ENCODE data around the gene FGB. TPM values are rescaled to one million over a fixed set of nuclear protein-coding genes. Genes with fewer than 3 reads are reported as not detected.

FGB gene
- total RNA-seq, 1 donor from 2014 or later = 0.95 TPM

DNA sequence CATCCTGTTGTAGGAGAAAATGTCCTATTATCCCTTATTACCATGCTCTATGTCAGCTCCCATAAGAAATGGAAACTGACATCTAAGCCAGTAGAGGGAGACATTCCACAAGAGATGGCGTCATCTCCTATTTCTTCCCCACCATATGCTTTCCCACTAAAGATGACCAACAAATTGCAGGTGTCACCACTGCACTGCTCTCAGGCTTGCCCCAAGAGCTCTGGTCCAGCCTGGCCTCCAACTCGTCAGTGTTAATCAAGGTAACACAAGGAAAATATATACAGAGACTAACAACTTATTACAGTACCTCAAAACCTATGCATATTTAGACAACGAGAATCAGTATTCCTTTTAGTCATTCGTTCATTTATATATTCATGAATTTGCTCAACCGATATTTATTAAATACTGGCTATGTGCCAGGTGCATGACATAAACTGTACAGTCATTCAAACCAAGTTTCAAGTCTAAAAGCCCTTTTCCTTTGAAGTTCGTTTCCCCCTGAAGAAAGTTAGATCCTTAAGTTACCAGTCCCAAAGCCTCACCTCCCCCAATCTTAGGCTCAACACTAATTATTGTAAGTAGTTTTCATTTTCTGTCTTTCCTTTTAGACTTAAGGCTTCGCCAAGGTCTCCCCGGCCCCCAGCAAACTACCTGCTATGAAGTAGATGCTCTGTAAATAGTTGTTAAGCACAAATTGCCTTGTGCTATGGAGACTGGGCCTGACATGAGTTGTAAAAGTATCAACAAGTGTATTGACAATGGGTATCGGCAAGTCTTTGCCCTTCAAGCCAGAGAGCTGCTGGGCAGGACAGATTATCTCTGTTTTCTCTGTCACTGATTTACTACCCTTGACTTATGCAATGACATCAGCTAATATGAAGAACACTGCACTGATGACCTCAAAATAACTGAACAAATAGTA lies 3.1 kb upstream of the FGB start:
- ATAC-seq = peak; percentile 74 to 87
- DNase-seq = no peak
- intact Hi-C loops (cut with DNase I) = loop anchor here (10.0 kb wide), 1 partner anchor 55 kb away; the partner anchor contains the start of gene FGG
- no peak overlapping the region for H3K27ac ChIP-seq
- no peaks in the 10 kb centered on the region for H3K9me3 ChIP-seq
- H3K4me3 ChIP-seq = no peak overlapping the region
- no peaks in the 10 kb centered on the region for H3K27me3 ChIP-seq (ENCODE audit: low read depth)
- H3K36me3 ChIP-seq = no peaks in the 10 kb centered on the region
- TF ChIP-seq, protein P1, sequence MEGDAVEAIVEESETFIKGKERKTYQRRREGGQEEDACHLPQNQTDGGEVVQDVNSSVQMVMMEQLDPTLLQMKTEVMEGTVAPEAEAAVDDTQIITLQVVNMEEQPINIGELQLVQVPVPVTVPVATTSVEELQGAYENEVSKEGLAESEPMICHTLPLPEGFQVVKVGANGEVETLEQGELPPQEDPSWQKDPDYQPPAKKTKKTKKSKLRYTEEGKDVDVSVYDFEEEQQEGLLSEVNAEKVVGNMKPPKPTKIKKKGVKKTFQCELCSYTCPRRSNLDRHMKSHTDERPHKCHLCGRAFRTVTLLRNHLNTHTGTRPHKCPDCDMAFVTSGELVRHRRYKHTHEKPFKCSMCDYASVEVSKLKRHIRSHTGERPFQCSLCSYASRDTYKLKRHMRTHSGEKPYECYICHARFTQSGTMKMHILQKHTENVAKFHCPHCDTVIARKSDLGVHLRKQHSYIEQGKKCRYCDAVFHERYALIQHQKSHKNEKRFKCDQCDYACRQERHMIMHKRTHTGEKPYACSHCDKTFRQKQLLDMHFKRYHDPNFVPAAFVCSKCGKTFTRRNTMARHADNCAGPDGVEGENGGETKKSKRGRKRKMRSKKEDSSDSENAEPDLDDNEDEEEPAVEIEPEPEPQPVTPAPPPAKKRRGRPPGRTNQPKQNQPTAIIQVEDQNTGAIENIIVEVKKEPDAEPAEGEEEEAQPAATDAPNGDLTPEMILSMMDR (IDR thresholded peaks at IDR 0.05) = peak; percentile 46
- H3K4me1 ChIP-seq = no peaks in the 10 kb centered on the region

DNA sequence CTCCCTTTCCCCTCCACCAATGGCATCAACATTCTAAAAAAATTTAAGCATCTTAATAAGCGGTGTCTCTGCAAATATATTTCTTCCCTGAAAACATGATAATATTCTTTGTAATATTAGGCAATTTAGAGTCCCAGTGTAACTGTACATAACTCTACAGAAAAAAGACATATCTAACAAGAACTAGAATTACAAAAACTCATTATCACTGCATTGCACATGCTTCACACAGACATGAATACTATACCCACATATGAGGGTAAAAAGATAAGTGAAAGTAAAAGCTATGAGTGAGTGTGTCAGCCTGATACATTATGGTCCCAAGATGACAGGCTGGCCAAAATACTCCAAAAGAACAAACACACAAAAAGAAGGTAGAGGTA lies 2.4 kb upstream of the FGB start:
- TF ChIP-seq, protein P1 (IDR thresholded peaks at IDR 0.05) = no peak

DNA sequence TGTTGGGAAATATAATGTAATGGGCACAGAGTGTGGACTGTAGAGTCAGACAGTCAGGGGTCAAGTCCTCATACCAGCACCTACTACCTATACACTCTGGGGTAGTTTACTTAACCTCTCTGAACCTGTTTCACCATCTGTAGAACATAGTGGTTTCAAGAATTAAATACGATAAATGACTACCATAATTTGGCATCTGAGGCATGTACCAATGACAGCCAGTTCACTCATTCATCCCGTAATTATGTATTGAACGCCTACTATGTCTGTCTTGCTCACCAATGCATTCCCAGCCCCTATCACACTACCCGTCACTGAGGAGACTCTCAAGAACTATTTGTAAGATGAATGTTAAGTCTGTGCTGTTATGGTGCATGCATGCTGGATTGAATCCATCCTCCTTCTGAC lies 2.0 kb upstream of the FGB start:
- ATAC-seq (peak in 1 of 2 donors; percentile 62), DNase-seq (no peak)
- H3K27me3 ChIP-seq (ENCODE audit: low read depth) = no peaks in the 10 kb centered on the region
- intact Hi-C loops (cut with DNase I) = no loop called here
- no peak overlapping the region for H3K27ac ChIP-seq
- H3K9me3 ChIP-seq = no peaks in the 10 kb centered on the region
- TF ChIP-seq, protein P1 (IDR thresholded peaks at IDR 0.05) = no peak
- no peaks in the 10 kb centered on the region for H3K4me1 ChIP-seq
- no peaks in the 10 kb centered on the region for H3K36me3 ChIP-seq
- H3K4me3 ChIP-seq = no peak overlapping the region

More for the DNA sequence above, 2.4 kb upstream of the FGB start:
- H3K36me3 ChIP-seq = no peaks in the 10 kb centered on the region
- H3K27me3 ChIP-seq (ENCODE audit: low read depth) = no peaks in the 10 kb centered on the region
- H3K4me3 ChIP-seq = no peak overlapping the region
- no peaks in the 10 kb centered on the region for H3K9me3 ChIP-seq
- DNase-seq (no peak), ATAC-seq (no peak)
- no peak overlapping the region for H3K27ac ChIP-seq
- intact Hi-C loops (cut with DNase I) = no loop called here
- H3K4me1 ChIP-seq = no peaks in the 10 kb centered on the region

DNA sequence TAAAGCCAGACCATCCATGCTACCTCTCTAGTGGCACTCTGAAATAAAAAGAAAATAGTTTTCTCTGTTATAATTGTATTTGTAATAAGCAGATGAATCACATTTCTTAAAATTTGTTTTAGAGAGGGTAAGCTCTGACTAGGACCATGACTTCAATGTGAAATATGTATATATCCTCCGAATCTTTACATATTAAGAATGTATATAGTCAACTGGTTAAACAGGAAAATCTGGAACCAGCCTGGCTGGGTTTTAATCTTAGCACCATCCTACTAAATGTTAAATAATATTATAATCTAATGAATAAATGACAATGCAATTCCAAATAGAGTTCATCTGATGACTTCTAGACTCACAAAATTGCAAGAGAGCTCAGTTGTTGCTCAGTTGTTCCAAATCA lies 1.5 kb downstream of the FGB start:
- no peak overlapping the region for H3K27ac ChIP-seq
- intact Hi-C loops (cut with DNase I) = no loop called here
- no peaks in the 10 kb centered on the region for H3K36me3 ChIP-seq
- H3K4me1 ChIP-seq = no peaks in the 10 kb centered on the region
- H3K9me3 ChIP-seq = no peaks in the 10 kb centered on the region
- TF ChIP-seq, protein P1 (IDR thresholded peaks at IDR 0.05) = no peak
- ATAC-seq (no peak), DNase-seq (no peak)
- no peak overlapping the region for H3K4me3 ChIP-seq
- no peaks in the 10 kb centered on the region for H3K27me3 ChIP-seq (ENCODE audit: low read depth)

DNA sequence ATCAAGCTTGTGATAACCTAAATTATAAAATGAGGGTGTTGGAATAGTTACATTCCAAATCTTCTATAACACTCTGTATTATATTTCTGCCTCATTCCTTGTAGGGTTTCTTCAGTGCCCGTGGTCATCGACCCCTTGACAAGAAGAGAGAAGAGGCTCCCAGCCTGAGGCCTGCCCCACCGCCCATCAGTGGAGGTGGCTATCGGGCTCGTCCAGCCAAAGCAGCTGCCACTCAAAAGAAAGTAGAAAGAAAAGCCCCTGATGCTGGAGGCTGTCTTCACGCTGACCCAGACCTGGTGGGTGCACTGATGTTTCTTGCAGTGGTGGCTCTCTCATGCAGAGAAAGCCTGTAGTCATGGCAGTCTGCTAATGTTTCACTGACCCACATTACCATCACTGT lies 2.9 kb downstream of the FGB start:
- TF ChIP-seq, protein P1 (IDR thresholded peaks at IDR 0.05) = no peak
- Histone ChIP-seq H3K27ac (no peak overlapping the region), H3K36me3 (no peaks in the 10 kb centered on the region), H3K4me3 (no peak overlapping the region), H3K4me1 (no peaks in the 10 kb centered on the region), H3K9me3 (no peaks in the 10 kb centered on the region), H3K27me3 (ENCODE audit: low read depth) (no peaks in the 10 kb centered on the region)
- no peak for ATAC-seq
- no peak for DNase-seq
- intact Hi-C loops (cut with DNase I) = no loop called here

Data from lower lobe of right lung (tissue), 2 donors.